Retinal pigment epithelial cell (primary cell): ENCODE results near the gene OR51G2.

ENCODE experiments used
- DNase-seq: peaks from one replicate; pipeline ENCODE4 v3.0.0-alpha.2; 2010; ENCODE audit warnings: low read depth
- H3K4me3 ChIP-seq: 2 replicates; pipeline ENCODE4 v1.5.1; 2011; ENCODE audit warnings: mild to moderate bottlenecking, low read length, control low read depth, moderate library complexity
- TF ChIP-seq, protein P1 (sequence below): conservative IDR thresholded peaks from 2 replicates; pipeline ENCODE4 v1.5.1; 2011; ENCODE audit warnings: low read depth, low read length, control low read depth, inconsistent platforms

OR51G2 gene

GRCh38 chr11:4881188-4881587, 38.0 kb downstream of the OR51G2 start:
- H3K4me3 ChIP-seq: no peak overlapping the region
- TF ChIP-seq, protein P1, sequence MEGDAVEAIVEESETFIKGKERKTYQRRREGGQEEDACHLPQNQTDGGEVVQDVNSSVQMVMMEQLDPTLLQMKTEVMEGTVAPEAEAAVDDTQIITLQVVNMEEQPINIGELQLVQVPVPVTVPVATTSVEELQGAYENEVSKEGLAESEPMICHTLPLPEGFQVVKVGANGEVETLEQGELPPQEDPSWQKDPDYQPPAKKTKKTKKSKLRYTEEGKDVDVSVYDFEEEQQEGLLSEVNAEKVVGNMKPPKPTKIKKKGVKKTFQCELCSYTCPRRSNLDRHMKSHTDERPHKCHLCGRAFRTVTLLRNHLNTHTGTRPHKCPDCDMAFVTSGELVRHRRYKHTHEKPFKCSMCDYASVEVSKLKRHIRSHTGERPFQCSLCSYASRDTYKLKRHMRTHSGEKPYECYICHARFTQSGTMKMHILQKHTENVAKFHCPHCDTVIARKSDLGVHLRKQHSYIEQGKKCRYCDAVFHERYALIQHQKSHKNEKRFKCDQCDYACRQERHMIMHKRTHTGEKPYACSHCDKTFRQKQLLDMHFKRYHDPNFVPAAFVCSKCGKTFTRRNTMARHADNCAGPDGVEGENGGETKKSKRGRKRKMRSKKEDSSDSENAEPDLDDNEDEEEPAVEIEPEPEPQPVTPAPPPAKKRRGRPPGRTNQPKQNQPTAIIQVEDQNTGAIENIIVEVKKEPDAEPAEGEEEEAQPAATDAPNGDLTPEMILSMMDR: no peak
- no peak for DNase-seq

DNA sequence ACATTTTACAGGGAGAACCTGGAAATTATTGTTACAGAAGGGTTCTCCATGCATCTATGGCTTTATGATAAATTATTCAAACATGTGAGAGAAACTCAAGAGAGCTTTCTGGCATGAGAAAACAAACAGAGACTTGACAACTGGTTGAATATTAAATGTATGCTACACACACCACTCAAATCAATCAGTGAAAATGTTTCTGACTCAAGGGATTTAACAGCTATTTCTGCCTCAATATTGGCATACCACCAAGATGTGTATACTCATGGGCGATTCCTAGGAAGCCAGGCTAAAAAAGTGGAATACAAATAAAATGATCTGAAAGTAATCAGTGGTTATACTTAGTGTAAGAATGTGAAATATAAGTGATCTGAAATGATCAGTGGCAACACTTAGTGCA, 53.3 kb downstream of the OR51G2 start:
- DNase-seq: no peak
- TF ChIP-seq, protein P1: no peak
- no peak overlapping the region for H3K4me3 ChIP-seq

DNA sequence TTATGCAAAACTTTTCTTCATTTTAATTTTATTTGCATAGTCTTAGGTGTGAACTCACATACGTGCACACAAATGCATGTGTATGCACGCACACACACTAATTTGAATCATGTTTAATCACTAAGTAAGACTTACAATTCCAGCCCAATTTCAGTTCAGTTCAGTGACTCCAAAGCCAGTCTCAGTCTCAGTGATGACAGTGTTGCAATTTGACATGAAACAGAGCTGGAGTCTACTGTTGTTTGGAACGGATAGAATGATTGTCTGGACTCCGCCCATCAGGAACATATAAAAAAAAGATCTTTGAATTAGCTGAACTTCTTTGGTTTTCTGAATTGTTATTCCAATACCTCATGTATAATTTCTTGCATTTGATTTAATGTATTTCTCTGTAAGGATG, 55.3 kb downstream of the OR51G2 start:
- TF ChIP-seq, protein P1: no peak
- no peak for DNase-seq
- no peak overlapping the region for H3K4me3 ChIP-seq
